HCT116 (cell line): ENCODE data around the gene TAS2R30. TPM values are rescaled to one million over a fixed set of nuclear protein-coding genes. Genes with fewer than 3 reads are reported as not detected.

Experiments used
- ATAC-seq: fragments of 200-7000 bp; cut with Tn5 transposase; 2 replicates; pipeline ENCODE4 v1.9.1; 2020; ENCODE audit warnings: mild to moderate bottlenecking, moderate library complexity
- BruUV-seq: library from RNA; stranded (reverse); fragments of 400-500 nt; replicated peaks from 2 replicates; lab custom pipeline; 2021; lab: Mats Ljungman, UMichigan
- CTCF ChIA-PET: fragments of 300-600 bp; sonication (Branson Sonifier 250); formaldehyde crosslinking; loops from one replicate; lab custom pipeline; 2021; ENCODE audit warnings: antibody characterized with exemption; lab: Charles Lee
- POLR2A ChIA-PET: fragments of 300-600, 350-600 bp; sonication (Branson Sonifier 250); formaldehyde crosslinking; loops from one replicate; lab custom pipeline; 2021; ENCODE audit warnings: antibody characterized with exemption; lab: Charles Lee
- RAD21 ChIA-PET, 2 experiments: fragments of 300-600 bp; sonication (Branson Sonifier 250); formaldehyde crosslinking; loops; one replicate each; lab custom pipeline; 2023; ENCODE audit warnings: low total read pairs in 2 of 2; ENCODE audit not compliant: uncharacterized antibody in 2 of 2, unreplicated experiment in 2 of 2, low non-redundant PET in 1 of 2; lab: Charles Lee
- DNase-seq: peaks from one replicate; pipeline ENCODE4 v3.0.0-alpha.2; 2010; ENCODE audit warnings: low read depth, low spot score
- H2AFZ ChIP-seq: fragments of 200-600 bp; shearing (Covaris generic), sonication (generic); 2 replicates; pipeline ENCODE4 v1.6.1; 2017; ENCODE audit warnings: low read depth, mixed run types, mixed read lengths, antibody characterized with exemption, low read length; ENCODE audit not compliant: poor library complexity, severe bottlenecking
- H3K27ac ChIP-seq: 2 replicates; pipeline ENCODE4 v1.5.1; 2012; ENCODE audit warnings: low read depth, low read length
- H3K27me3 ChIP-seq: fragments of 200-600 bp; sonication (generic); 2 replicates; pipeline ENCODE4 v1.6.1; 2016; ENCODE audit warnings: mixed run types, low read length, mixed read lengths; ENCODE audit not compliant: insufficient read depth
- H3K36me3 ChIP-seq, 2 experiments: fragments of 200-500 bp in 1 of 2; fragments of 200-600 bp in 1 of 2; sonication (Bioruptor generic) in 1 of 2; sonication (generic) in 1 of 2; 2 replicates each; pipeline versions ENCODE4 v1.5.1 to v1.6.1; 2014 to 2016; ENCODE audit warnings: low read length in 2 of 2, inconsistent platforms in 1 of 2, mixed read lengths in 1 of 2, mixed run types in 1 of 2; ENCODE audit not compliant: insufficient read depth in 2 of 2, control insufficient read depth in 1 of 2
- H3K4me1 ChIP-seq, 2 experiments: fragments of 200-600 bp in 1 of 2; sonication (generic) in 1 of 2; 2 replicates each; pipeline versions ENCODE4 v1.5.1 to v1.6.1; 2012 to 2017; ENCODE audit warnings: low read length in 2 of 2, inconsistent platforms in 1 of 2, mild to moderate bottlenecking in 1 of 2, mixed read lengths in 1 of 2, mixed run types in 1 of 2, moderate library complexity in 1 of 2; ENCODE audit not compliant: insufficient read depth in 2 of 2, control insufficient read depth in 1 of 2
- H3K4me2 ChIP-seq: fragments of 200-600 bp; sonication (generic); 2 replicates; pipeline ENCODE4 v1.6.1; 2017; ENCODE audit warnings: mixed run types, low read length, mixed read lengths
- H3K4me3 ChIP-seq, 2 experiments: fragments of 200-600 bp in 1 of 2; sonication (generic) in 1 of 2; replicated peaks in 1 of 2; 2 replicates each; pipeline ENCODE4 v1.5.1; 2011 to 2016; ENCODE audit warnings: low read length in 2 of 2, control low read depth in 1 of 2, low read depth in 1 of 2, mild to moderate bottlenecking in 1 of 2, mixed read lengths in 1 of 2, mixed run types in 1 of 2
- H3K79me2 ChIP-seq: fragments of 200-600 bp; sonication (generic); 2 replicates; pipeline ENCODE4 v1.6.1; 2017; ENCODE audit warnings: mild to moderate bottlenecking, mixed run types, low read length, moderate library complexity, mixed read lengths; ENCODE audit not compliant: insufficient read depth
- H3K9ac ChIP-seq: fragments of 200-600 bp; sonication (generic); 2 replicates; pipeline ENCODE4 v1.6.1; 2016; ENCODE audit warnings: low read length, mixed read lengths
- H3K9me2 ChIP-seq: fragments of 200-600 bp; sonication (generic), shearing (Covaris generic); 2 replicates; pipeline ENCODE4 v1.6.1; 2017; ENCODE audit warnings: mixed run types, mild to moderate bottlenecking, moderate library complexity; ENCODE audit not compliant: insufficient read depth
- H3K9me3 ChIP-seq, 2 experiments: fragments of 200-500 bp in 1 of 2; fragments of 200-600 bp in 1 of 2; sonication (Bioruptor generic) in 1 of 2; sonication (generic) in 1 of 2; 2 replicates each; pipeline ENCODE4 v1.6.1; 2014 to 2017; ENCODE audit warnings: low read length in 2 of 2, mixed read lengths in 2 of 2, inconsistent platforms in 1 of 2, low read depth in 1 of 2, mild to moderate bottlenecking in 1 of 2, mixed run types in 1 of 2, moderate library complexity in 1 of 2; ENCODE audit not compliant: control insufficient read depth in 1 of 2, insufficient read depth in 1 of 2
- H4K20me1 ChIP-seq: fragments of 200-600 bp; sonication (generic), shearing (Covaris generic); 2 replicates; pipeline ENCODE4 v1.6.1; 2017; ENCODE audit warnings: mixed run types, mild to moderate bottlenecking, moderate library complexity; ENCODE audit not compliant: insufficient read depth
- ELF1 ChIP-seq: IDR thresholded peaks from 2 replicates; pipeline ENCODE4 v1.6.1; 2012; ENCODE audit warnings: low read depth, borderline replicate concordance
- POLR2A ChIP-seq: IDR thresholded peaks from 2 replicates; pipeline ENCODE4 v1.7.0; 2011; ENCODE audit warnings: borderline replicate concordance; ENCODE audit not compliant: insufficient read depth, insufficient read length; ENCODE audit errors: extremely low read depth
- SRF ChIP-seq: IDR thresholded peaks from 2 replicates; pipeline ENCODE4 v1.6.1; 2012; ENCODE audit warnings: low read depth
- YY1 ChIP-seq: IDR thresholded peaks from 2 replicates; pipeline ENCODE4 v1.6.1; 2011; ENCODE audit warnings: low read length, low read depth, moderate library complexity, mild to moderate bottlenecking; ENCODE audit not compliant: insufficient replicate concordance; ENCODE audit errors: extremely low read depth
- intact Hi-C: fragments of 100-400 bp; cut with micrococcal nuclease; formaldehyde crosslinking; loops from 2 replicates; pipeline ENCODE4 v1.10.0; 2022
- total RNA-seq: library from RNA; stranded (reverse); gene quantifications from one replicate; pipeline ENCODE4 v1.2.1, GENCODE V29; 2021; ENCODE audit not compliant: unreplicated experiment

TAS2R30 gene
- total RNA-seq, 1 experiment from 2014 or later, result 1.5 TPM

- H3K4me3 ChIP-seq, result no peak overlapping the region
- CTCF ChIA-PET, result no interaction called here
- H3K4me2 ChIP-seq, result no peak overlapping the region
- no peaks in the 10 kb centered on the region for H3K4me1 ChIP-seq
- no peaks in the 10 kb centered on the region for H3K36me3 ChIP-seq
- no peaks in the 10 kb centered on the region for H3K79me2 ChIP-seq
- no peak overlapping the region for H3K9ac ChIP-seq
- H4K20me1 ChIP-seq, result no peaks in the 10 kb centered on the region
- TF ChIP-seq SRF, result no peak
- TF ChIP-seq ELF1, result no peak
- TF ChIP-seq POLR2A, result no peak
- no peak for TF ChIP-seq YY1
- TF ChIP-seq, all 23 proteins: peak for 0
- ATAC-seq, result no peak
- Histone ChIP-seq H3K9me3 (no peaks in the 10 kb centered on the region), H2AFZ (no peak overlapping the region), H3K27me3 (no peaks in the 10 kb centered on the region), H3K27ac (no peak overlapping the region), H3K9me2 (no peaks in the 10 kb centered on the region)
- ChIA-PET RAD21 (no interaction called here), POLR2A (no interaction called here)
- no TSS peak for BruUV-seq
- no peak for DNase-seq
- intact Hi-C loops, result no loop called here
Measured at GRCh38 chr12:11085419-11085818, 49.0 kb downstream of the TAS2R30 start.

Other genes with a start within 250 kb of the TAS2R30 start
- gene TAS2R13, start 225.1 kb downstream of the TAS2R30 start, total RNA-seq, result 0.91 TPM
- not detected for gene PRH2, start 205.4 kb downstream of the TAS2R30 start, total RNA-seq
- 1.9 TPM for gene TAS2R14, start 195.4 kb downstream of the TAS2R30 start, total RNA-seq
- 0.54 TPM for gene TAS2R50, start 147.7 kb downstream of the TAS2R30 start, total RNA-seq
- 0.76 TPM for gene TAS2R20, start 136.3 kb downstream of the TAS2R30 start, total RNA-seq
- gene TAS2R19, start 112.0 kb downstream of the TAS2R30 start, total RNA-seq, result 1.6 TPM
- gene TAS2R31, start 103.2 kb downstream of the TAS2R30 start, total RNA-seq, result 1.7 TPM
- gene TAS2R46, start 72.3 kb downstream of the TAS2R30 start, total RNA-seq, result 0.42 TPM
- gene TAS2R43, start 42.3 kb downstream of the TAS2R30 start, total RNA-seq, result not detected
- gene SMIM10L1, start 36.5 kb upstream of the TAS2R30 start, total RNA-seq, result 6.4 TPM
- not detected for gene TAS2R42, start 52.3 kb upstream of the TAS2R30 start, total RNA-seq
- gene PRB3, start 135.1 kb upstream of the TAS2R30 start, total RNA-seq, result not detected
- gene PRB4, start 175.8 kb upstream of the TAS2R30 start, total RNA-seq, result not detected